Measurements from ENCODE around the gene SGO1.

SGO1 gene

DNA sequence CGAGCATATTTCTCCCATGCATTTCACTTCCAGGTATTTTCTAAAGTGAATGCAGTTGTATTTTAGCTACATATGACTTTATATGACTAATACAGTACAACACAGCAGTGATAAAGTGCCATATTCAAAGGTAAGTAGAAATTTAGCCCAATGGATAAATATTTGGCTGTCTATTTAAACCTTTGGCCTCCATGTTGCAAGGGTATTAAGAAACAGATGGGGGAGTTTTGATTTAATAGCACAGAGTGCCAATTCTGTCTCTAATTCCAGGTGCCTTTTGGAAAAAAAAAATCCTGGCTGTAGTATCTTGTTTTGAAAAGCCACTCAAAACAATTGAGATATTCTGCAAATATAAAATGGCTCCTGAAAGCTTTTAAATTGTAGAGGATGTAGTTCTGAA, 44.9 kb upstream of the SGO1 start:
- Histone ChIP-seq H3K79me2 (ENCODE audit: low read length) (no peaks in the 10 kb centered on the region), H3K9ac (ENCODE audit: low read length) (no peak overlapping the region), H4K20me1 (ENCODE audit: insufficient read depth, low read length) (no peaks in the 10 kb centered on the region), H3K36me3 (replicated peaks; ENCODE audit: insufficient read depth, low read length) (no peaks in the 10 kb centered on the region), H3K27ac (ENCODE audit: low read length) (no peak overlapping the region), H3K4me1 (ENCODE audit: low read length) (no peaks in the 10 kb centered on the region), H3K9me3 (replicated peaks; ENCODE audit: insufficient read depth, low read length) (no peaks in the 10 kb centered on the region), H3K4me3 (ENCODE audit: low read length) (no peak overlapping the region), H3K4me2 (ENCODE audit: low read depth, low read length) (no peak overlapping the region), H3K27me3 (replicated peaks; ENCODE audit: insufficient read depth, low read length) (no peaks in the 10 kb centered on the region), H3F3A (ENCODE audit: insufficient read depth, low read length) (no peaks in the 10 kb centered on the region), H2AFZ (ENCODE audit: low read length) (no peak overlapping the region), H3K9me2 (replicated peaks; ENCODE audit: insufficient read depth, low read length) (no peaks in the 10 kb centered on the region)
- no peak for TF ChIP-seq EZH2phosphoT487 (IDR thresholded peaks at IDR 0.05; ENCODE audit: low read length)
- TF ChIP-seq EZH2 (optimal IDR thresholded peaks at IDR 0.05; ENCODE audit: low read depth, low read length), result no peak
- TF ChIP-seq, protein P1, sequence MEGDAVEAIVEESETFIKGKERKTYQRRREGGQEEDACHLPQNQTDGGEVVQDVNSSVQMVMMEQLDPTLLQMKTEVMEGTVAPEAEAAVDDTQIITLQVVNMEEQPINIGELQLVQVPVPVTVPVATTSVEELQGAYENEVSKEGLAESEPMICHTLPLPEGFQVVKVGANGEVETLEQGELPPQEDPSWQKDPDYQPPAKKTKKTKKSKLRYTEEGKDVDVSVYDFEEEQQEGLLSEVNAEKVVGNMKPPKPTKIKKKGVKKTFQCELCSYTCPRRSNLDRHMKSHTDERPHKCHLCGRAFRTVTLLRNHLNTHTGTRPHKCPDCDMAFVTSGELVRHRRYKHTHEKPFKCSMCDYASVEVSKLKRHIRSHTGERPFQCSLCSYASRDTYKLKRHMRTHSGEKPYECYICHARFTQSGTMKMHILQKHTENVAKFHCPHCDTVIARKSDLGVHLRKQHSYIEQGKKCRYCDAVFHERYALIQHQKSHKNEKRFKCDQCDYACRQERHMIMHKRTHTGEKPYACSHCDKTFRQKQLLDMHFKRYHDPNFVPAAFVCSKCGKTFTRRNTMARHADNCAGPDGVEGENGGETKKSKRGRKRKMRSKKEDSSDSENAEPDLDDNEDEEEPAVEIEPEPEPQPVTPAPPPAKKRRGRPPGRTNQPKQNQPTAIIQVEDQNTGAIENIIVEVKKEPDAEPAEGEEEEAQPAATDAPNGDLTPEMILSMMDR (IDR thresholded peaks at IDR 0.05; ENCODE audit: low read length), result no peak
- DNase-seq, result no peak

DNA sequence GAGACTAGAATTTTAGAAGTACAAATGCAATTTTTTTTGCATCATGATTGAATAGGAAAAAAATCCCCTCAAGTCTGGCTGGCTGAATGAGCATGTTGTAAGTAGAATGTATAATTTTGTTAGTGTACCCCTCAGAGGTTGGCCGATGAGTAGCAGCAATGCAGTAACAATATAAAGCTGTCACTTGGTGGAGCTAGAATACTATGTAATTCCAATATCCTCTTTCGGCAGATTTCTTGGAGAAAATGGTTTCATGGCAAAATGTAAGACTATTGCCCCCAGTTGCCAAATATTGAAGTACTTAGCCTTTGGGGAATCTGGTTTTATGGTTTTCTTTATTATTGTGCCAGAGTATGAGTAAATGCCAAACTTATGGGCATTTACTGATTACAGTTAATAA, 39.8 kb upstream of the SGO1 start:
- Histone ChIP-seq H4K20me1 (ENCODE audit: insufficient read depth, low read length) (no peaks in the 10 kb centered on the region), H3K79me2 (ENCODE audit: low read length) (no peaks in the 10 kb centered on the region), H3K27ac (ENCODE audit: low read length) (no peak overlapping the region), H3K36me3 (replicated peaks; ENCODE audit: insufficient read depth, low read length) (no peaks in the 10 kb centered on the region), H3K9me2 (replicated peaks; ENCODE audit: insufficient read depth, low read length) (no peaks in the 10 kb centered on the region), H3K4me2 (ENCODE audit: low read depth, low read length) (no peak overlapping the region), H3F3A (ENCODE audit: insufficient read depth, low read length) (no peaks in the 10 kb centered on the region), H3K9ac (ENCODE audit: low read length) (no peak overlapping the region), H3K4me3 (ENCODE audit: low read length) (no peak overlapping the region), H2AFZ (ENCODE audit: low read length) (no peak overlapping the region), H3K9me3 (replicated peaks; ENCODE audit: insufficient read depth, low read length) (no peaks in the 10 kb centered on the region), H3K27me3 (replicated peaks; ENCODE audit: insufficient read depth, low read length) (no peaks in the 10 kb centered on the region), H3K4me1 (ENCODE audit: low read length) (no peaks in the 10 kb centered on the region)
- no peak for DNase-seq
- TF ChIP-seq, protein P1 (IDR thresholded peaks at IDR 0.05; ENCODE audit: low read length), result no peak
- no peak for TF ChIP-seq EZH2 (optimal IDR thresholded peaks at IDR 0.05; ENCODE audit: low read depth, low read length)

DNA sequence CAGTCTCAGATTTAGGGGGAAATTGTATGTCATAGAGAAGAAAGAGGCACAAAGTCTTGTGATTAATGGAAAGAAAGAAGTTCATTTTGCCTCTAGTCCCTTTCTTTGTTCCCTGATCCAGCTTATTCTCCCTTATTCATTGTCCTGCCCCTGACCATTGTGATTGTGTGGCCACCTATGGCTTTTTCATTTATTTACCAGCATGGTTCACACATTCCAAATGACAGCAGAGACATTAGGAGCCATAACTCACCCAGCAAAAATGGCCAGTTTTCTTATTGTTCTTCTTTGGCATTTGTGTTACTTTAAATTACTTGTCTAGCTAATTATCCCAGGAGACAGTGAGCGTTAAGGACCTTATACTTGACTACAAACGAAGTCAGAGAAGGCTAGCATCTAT, 36.3 kb upstream of the SGO1 start:
- TF ChIP-seq EZH2phosphoT487 (IDR thresholded peaks at IDR 0.05; ENCODE audit: low read length) (no peak), EZH2 (optimal IDR thresholded peaks at IDR 0.05; ENCODE audit: low read depth, low read length) (no peak)
- TF ChIP-seq, protein P1 (IDR thresholded peaks at IDR 0.05; ENCODE audit: low read length), result no peak
- no peaks in the 10 kb centered on the region for H3K36me3 ChIP-seq (replicated peaks; ENCODE audit: insufficient read depth, low read length)
- H3K4me1 ChIP-seq (ENCODE audit: low read length), result no peaks in the 10 kb centered on the region
- no peak for DNase-seq
- H3K27me3 ChIP-seq (replicated peaks; ENCODE audit: insufficient read depth, low read length), result no peaks in the 10 kb centered on the region
- H3K4me2 ChIP-seq (ENCODE audit: low read depth, low read length), result no peak overlapping the region
- H3K4me3 ChIP-seq (ENCODE audit: low read length), result no peak overlapping the region
- no peak overlapping the region for H3K9ac ChIP-seq (ENCODE audit: low read length)
- no peaks in the 10 kb centered on the region for H3K9me3 ChIP-seq (replicated peaks; ENCODE audit: insufficient read depth, low read length)
- no peak overlapping the region for H2AFZ ChIP-seq (ENCODE audit: low read length)
- no peak overlapping the region for H3K27ac ChIP-seq (ENCODE audit: low read length)
- H3K9me2 ChIP-seq (replicated peaks; ENCODE audit: insufficient read depth, low read length), result no peaks in the 10 kb centered on the region
- H3F3A ChIP-seq (ENCODE audit: insufficient read depth, low read length), result no peaks in the 10 kb centered on the region
- H3K79me2 ChIP-seq (ENCODE audit: low read length), result no peaks in the 10 kb centered on the region
- no peaks in the 10 kb centered on the region for H4K20me1 ChIP-seq (ENCODE audit: insufficient read depth, low read length)
